HEK293T (cell line): ENCODE results near the gene TCF12.

Experiments
- ARNT ChIP-seq: fragments of 450-650 bp; IDR thresholded peaks from 2 replicates; pipeline ENCODE4 v1.6.1; 2017; ENCODE audit warnings: mild to moderate bottlenecking
- BHLHE40 ChIP-seq: fragments of 450-650 bp; IDR thresholded peaks from 2 replicates; pipeline ENCODE4 v1.6.1; 2016; ENCODE audit warnings: mild to moderate bottlenecking, moderate library complexity, borderline replicate concordance
- CTBP1 ChIP-seq: fragments of 450-650 bp; IDR thresholded peaks from 2 replicates; pipeline ENCODE4 v1.6.1; 2016; ENCODE audit warnings: borderline replicate concordance
- ELF4 ChIP-seq: fragments of 450-650 bp; IDR thresholded peaks from 2 replicates; pipeline ENCODE4 v1.6.1; 2017; ENCODE audit warnings: antibody characterized with exemption
- FOXA1 ChIP-seq: fragments of 450-650 bp; IDR thresholded peaks from 2 replicates; pipeline ENCODE4 v1.6.1; 2016; ENCODE audit warnings: mild to moderate bottlenecking
- FOXK2 ChIP-seq: fragments of 450-650 bp; IDR thresholded peaks from 2 replicates; pipeline ENCODE4 v1.6.1; 2016; ENCODE audit warnings: mild to moderate bottlenecking
- FOXM1 ChIP-seq: fragments of 450-650 bp; IDR thresholded peaks from 2 replicates; pipeline ENCODE4 v1.6.1; 2017; ENCODE audit warnings: mild to moderate bottlenecking, borderline replicate concordance
- HDGF ChIP-seq: fragments of 450-650 bp; IDR thresholded peaks from 2 replicates; pipeline ENCODE4 v1.6.1; 2017; ENCODE audit warnings: antibody characterized with exemption, borderline replicate concordance
- LEF1 ChIP-seq: fragments of 450-650 bp; IDR thresholded peaks from 2 replicates; pipeline ENCODE4 v1.6.1; 2017; ENCODE audit warnings: mild to moderate bottlenecking, borderline replicate concordance
- NFRKB ChIP-seq: fragments of 450-650 bp; IDR thresholded peaks from 2 replicates; pipeline ENCODE4 v1.6.1; 2016; ENCODE audit warnings: mild to moderate bottlenecking, moderate library complexity
- SP1 ChIP-seq: fragments of 450-650 bp; IDR thresholded peaks from 2 replicates; pipeline ENCODE4 v1.6.1; 2017
- SUZ12 ChIP-seq: fragments of 450-650 bp; IDR thresholded peaks from 2 replicates; pipeline ENCODE4 v1.6.1; 2016; ENCODE audit warnings: mild to moderate bottlenecking
- TARDBP ChIP-seq: fragments of 450-650 bp; IDR thresholded peaks from 2 replicates; pipeline ENCODE4 v1.6.1; 2016
- TF ChIP-seq, protein P1 (sequence below): fragments of 450-650 bp; IDR thresholded peaks from 2 replicates; pipeline ENCODE4 v1.6.1; 2016

DNA sequence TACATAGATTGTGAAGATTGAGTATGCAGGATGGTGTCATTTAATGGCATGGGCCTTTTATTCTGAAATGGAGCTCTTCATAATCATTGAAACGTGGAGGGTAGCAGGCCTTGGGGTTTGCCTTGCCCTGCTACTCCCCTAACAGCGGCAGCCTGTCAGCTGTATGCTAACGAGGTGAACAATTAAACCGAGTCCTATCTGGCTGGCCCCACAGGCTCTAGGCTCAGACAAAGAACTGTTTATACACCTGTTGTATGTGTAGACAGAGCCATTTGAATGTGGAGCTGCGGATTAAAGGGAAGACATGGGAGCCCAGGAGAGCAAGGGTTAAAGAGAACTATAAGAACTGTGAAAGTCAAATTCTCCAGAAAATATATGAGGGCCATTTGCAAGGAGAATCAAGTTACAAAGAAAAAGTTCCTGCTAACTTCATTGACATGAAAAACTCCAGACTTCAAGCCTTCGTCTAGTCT is 341.2 kb downstream of the TCF12 start:
- TF ChIP-seq FOXA1 (no peak), SP1 (no peak), FOXK2 (no peak), TARDBP (no peak), HDGF (no peak), CTBP1 (no peak), LEF1 (no peak), SUZ12 (no peak), ARNT (no peak), FOXM1 (no peak), ELF4 (no peak), BHLHE40 (no peak), NFRKB (no peak)
- TF ChIP-seq, protein P1, sequence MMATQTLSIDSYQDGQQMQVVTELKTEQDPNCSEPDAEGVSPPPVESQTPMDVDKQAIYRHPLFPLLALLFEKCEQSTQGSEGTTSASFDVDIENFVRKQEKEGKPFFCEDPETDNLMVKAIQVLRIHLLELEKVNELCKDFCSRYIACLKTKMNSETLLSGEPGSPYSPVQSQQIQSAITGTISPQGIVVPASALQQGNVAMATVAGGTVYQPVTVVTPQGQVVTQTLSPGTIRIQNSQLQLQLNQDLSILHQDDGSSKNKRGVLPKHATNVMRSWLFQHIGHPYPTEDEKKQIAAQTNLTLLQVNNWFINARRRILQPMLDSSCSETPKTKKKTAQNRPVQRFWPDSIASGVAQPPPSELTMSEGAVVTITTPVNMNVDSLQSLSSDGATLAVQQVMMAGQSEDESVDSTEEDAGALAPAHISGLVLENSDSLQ = peak; percentile 14; the same call in 1 of the 2 replicates
